AG08395 (cell line): ENCODE measurements around the gene SLC39A13.

ENCODE experiments used
- DNase-seq: peaks from one replicate; pipeline ENCODE4 v3.0.0; 2012; ENCODE audit warnings: mixed read lengths, low spot score

SLC39A13 gene

GRCh38 chr11:47430524-47430923 lies 22.1 kb downstream of the SLC39A13 start:
- DNase-seq = no peak

GRCh38 chr11:47431356-47432083 lies 23.1 kb downstream of the SLC39A13 start:
- DNase-seq = no peak

GRCh38 chr11:47433157-47433556 lies 24.8 kb downstream of the SLC39A13 start:
- DNase-seq = no peak

GRCh38 chr11:47434011-47434786 lies 25.8 kb downstream of the SLC39A13 start:
- peak; percentile 90 for DNase-seq

GRCh38 chr11:47435687-47436086 lies 27.3 kb downstream of the SLC39A13 start:
- DNase-seq = no peak

- DNase-seq = no peak
Observed at GRCh38 chr11:47436726-47437125, 28.3 kb downstream of the SLC39A13 start.

GRCh38 chr11:47437218-47437745 lies 28.9 kb downstream of the SLC39A13 start:
- DNase-seq = no peak

GRCh38 chr11:47437746-47438418 lies 29.5 kb downstream of the SLC39A13 start:
- no peak for DNase-seq

GRCh38 chr11:47438721-47439120 lies 30.3 kb downstream of the SLC39A13 start:
- no peak for DNase-seq

- DNase-seq = no peak
Observed at GRCh38 chr11:47440054-47440476, 31.7 kb downstream of the SLC39A13 start.

- no peak for DNase-seq
Observed at GRCh38 chr11:47441421-47441820, 33.0 kb downstream of the SLC39A13 start.

GRCh38 chr11:47442514-47442913 lies 34.1 kb downstream of the SLC39A13 start:
- no peak for DNase-seq

GRCh38 chr11:47443028-47443700 lies 34.8 kb downstream of the SLC39A13 start:
- no peak for DNase-seq

- no peak for DNase-seq
Observed at GRCh38 chr11:47443817-47444216, 35.4 kb downstream of the SLC39A13 start.

GRCh38 chr11:47445840-47446239 lies 37.5 kb downstream of the SLC39A13 start:
- no peak for DNase-seq

- no peak for DNase-seq
Observed at GRCh38 chr11:47446833-47447232, 38.4 kb downstream of the SLC39A13 start.

GRCh38 chr11:47447906-47448305 lies 39.5 kb downstream of the SLC39A13 start:
- no peak for DNase-seq

GRCh38 chr11:47448566-47449427 lies 40.4 kb downstream of the SLC39A13 start, which contains the start of gene RAPSN:
RAPSN (minus strand) TSS chr11:47449136; CDS start chr11:47448964, 172 bp downstream.
- DNase-seq = no peak

- no peak for DNase-seq
Observed at GRCh38 chr11:47449541-47449940, 41.2 kb downstream of the SLC39A13 start.

GRCh38 chr11:47451436-47451835 lies 43.0 kb downstream of the SLC39A13 start:
- DNase-seq = no peak

GRCh38 chr11:47451990-47452389 lies 43.6 kb downstream of the SLC39A13 start:
- DNase-seq = no peak
